GM19328 (cell line): ENCODE results near the gene NEU2.
"Not testable (repeated sequence)": the region's sequence is repeated elsewhere in the genome, so short reads cannot be mapped to it uniquely, and the experiment has no call there.

ENCODE experiments used
- ATAC-seq: cut with Tn5 transposase; IDR thresholded peaks from one replicate; pipeline ENCODE4 v1.9.1; 2021; ENCODE audit warnings: mild to moderate bottlenecking, moderate library complexity; ENCODE audit not compliant: unreplicated experiment

NEU2 gene

GRCh38 chr2:233053928-233054784 is 21.7 kb downstream of the NEU2 start:
- ATAC-seq: no peak

GRCh38 chr2:233055362-233055761 is 22.9 kb downstream of the NEU2 start:
- no peak for ATAC-seq

- no peak for ATAC-seq
Observed at GRCh38 chr2:233056961-233057605, 24.6 kb downstream of the NEU2 start.

- ATAC-seq: no peak
Observed at GRCh38 chr2:233058717-233059546, 26.5 kb downstream of the NEU2 start.

- ATAC-seq: no peak
Observed at GRCh38 chr2:233059547-233059796, 27.0 kb downstream of the NEU2 start.

- ATAC-seq: peak; percentile 36
Observed at GRCh38 chr2:233059797-233060500, 27.5 kb downstream of the NEU2 start, which contains the start of gene INPP5D. Gene INPP5D (plus strand): TSS chr2:233060342. CDS start chr2:233060479, 137 bp downstream.

GRCh38 chr2:233060501-233060979 is 28.1 kb downstream of the NEU2 start:
- ATAC-seq: peak; percentile 3

GRCh38 chr2:233060980-233061590 is 28.6 kb downstream of the NEU2 start:
- no peak for ATAC-seq

DNA sequence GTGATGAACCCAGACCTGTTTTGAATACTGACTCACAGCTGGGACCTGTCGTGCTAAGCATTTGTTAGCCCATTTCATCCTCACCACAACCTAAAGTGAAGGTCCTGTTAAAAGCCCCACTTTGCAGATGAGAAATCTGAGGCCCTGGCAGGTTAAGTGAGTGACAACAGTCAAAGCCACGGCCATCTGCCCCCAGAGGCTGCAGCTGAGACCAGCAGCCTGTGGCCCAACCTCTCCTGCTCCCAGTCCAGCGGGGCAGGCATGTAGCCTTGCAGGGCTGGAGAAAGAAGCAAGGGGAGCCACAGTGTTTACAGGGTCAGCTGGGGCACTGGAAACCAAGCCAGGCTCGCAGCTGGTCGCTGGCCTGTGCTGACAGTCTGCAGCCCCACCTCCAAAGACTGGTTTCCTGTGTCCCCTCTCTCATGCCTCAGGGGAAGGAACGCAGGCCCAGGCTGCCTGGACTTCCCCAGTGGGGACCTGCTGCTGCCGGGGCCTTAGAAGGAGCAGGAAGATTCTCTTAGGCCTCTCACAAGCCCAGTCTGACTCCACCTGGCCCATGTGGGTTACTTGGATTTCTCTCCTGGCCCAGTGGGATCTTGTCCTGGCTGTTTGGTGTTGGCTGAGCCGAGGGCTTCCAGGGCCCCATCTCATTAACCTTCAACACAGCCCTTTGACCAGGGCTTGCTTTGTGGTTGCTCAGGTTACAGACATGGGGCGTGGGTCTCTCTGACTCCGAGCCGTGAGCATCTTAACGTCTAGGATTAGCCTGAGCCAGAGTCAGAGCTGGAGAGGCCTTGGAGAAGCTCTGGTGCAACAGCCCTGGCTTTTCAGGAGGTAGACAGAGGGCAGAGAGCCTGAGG is 29.3 kb downstream of the NEU2 start:
- ATAC-seq: no peak

DNA sequence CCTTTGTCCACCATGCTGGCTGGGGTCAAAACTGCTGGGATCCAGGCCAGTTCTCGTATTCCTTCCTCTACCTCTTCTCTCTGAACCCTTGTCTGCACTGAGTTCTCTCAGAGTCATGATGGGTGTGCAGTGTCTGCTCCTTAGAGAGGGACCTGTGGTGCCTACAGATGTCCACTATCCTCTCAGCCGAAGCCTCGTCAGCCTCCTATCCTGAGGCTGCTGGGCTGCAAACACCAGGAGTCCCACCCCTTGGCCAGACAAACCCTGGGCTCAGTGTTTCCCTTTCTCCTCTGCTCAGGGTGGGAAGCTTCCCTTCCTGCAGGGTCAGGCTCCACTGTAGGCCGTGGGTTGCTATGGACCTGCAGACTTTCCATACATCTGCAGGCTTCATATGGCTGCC is 30.0 kb downstream of the NEU2 start:
- ATAC-seq: no peak

DNA sequence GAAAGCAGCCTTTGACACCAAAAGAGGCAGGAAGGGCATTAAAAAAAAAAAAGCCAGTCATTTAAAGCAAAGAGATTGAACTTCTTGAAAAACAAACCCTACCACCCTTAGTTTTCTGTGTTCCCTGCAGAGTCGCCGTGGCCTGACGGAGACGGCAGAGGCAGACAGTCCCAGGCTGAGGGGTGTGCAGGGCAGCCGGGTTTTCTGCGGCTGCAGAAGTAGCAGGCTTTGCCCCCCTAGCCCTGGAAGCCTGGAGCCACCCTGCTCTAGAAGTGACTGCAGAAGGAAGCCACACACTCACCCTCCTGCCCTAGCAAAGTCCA is 30.4 kb downstream of the NEU2 start:
- no peak for ATAC-seq

DNA sequence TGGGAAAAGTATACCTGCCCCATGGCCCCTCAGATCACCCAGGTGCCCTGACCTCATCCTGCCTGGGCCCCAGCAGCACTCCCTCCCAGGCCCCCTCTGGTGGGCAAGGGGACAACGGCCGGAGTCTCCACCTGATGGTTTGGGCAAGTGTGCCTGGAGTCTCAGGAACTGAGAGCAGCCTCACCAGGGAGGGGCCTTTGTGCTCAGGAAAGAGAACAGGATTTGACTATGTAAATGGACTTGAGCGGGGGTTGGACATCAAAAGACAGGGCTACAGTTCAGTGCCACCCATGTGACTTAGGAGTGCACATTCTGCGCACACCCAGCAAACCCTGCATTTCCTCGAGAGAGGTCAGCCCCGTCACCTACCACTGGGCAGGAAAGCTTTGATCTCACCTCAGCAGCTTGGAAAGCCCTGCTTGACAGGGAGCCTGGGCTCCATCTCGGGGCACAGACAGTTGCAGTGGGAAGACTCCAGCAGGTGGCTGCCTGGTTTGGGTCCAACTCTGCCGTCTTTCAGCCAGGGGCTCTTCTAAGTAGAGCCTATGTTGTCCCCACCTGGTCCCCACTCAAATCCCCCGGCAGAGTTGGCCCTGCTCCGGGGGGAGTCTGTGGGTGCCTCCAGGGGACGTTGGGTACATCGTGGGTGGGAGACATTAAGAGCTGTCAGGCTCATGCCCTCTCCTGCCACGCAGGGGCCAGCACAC is 30.9 kb downstream of the NEU2 start:
- peak; percentile 35 for ATAC-seq

GRCh38 chr2:233063976-233064411 is 31.5 kb downstream of the NEU2 start:
- no peak for ATAC-seq

GRCh38 chr2:233064530-233065199 is 32.2 kb downstream of the NEU2 start:
- ATAC-seq: no peak

- not testable (repeated sequence) for ATAC-seq
Observed at GRCh38 chr2:233065200-233065589, 32.7 kb downstream of the NEU2 start.

DNA sequence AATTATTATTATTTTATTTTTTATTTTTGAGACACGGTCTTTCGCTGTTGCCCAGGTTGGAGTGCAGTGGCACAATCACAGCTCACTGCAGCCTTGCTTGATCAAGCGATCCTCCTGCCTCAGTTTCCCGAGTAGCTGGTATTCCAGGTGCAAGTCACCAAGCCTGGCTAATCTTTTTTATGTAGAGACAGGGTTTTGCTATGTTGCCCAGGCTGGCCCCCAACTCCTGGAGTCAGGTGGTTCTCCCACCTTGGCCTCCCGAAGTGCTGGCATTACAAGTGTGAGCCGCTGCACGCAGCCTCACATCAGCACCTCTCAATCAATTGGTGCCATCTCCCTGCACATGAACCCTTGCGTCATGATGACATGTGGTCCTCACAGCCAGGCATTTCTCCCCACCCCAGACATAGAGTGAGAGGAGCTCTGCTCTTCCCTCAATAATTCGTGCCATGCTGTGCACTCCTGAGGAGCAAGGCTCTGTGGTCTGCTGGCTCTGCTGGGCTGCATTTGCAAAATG is 33.5 kb downstream of the NEU2 start:
- no peak for ATAC-seq

DNA sequence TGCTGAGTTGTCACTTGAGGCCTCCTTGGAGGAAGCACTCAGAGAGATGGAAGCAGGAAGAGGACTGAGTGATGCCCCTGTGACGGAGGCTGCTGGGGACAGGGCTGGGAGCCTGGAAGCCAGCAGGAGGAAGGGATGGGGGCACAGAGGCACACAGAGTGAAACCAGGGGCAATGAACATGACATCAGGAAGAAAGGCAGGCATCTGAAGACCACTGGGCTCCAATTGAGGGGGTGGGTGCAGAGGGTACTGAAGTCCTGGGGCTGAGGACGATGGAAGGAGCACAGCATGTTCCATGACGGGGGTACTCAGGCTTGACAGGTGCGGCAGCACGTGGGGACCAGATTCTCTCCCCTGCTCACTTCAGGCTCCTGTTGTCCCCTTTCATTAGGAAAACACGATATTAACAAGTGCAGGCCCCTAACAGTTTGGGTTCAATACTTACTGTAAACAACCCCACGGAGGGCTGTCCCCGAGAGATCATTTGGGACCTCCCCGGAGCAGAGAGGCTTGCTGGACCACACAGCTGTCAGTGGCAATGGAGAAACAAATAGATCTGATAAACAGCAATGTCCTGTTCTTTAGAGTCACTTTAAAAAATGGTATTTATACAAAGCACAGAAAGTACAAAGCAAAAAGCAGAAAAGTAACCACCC is 36.4 kb downstream of the NEU2 start:
- ATAC-seq: no peak

- ATAC-seq: no peak
Observed at GRCh38 chr2:233072838-233073237, 40.4 kb downstream of the NEU2 start.
